Peyer's patch (tissue), 4 donors: ENCODE data around the gene TAF1B. TPM values are rescaled to one million over a fixed set of nuclear protein-coding genes. Genes with fewer than 3 reads are reported as not detected.

Experiments
- DNase-seq, 3 donors: peaks; one replicate each; pipeline ENCODE4 v3.0.0-alpha.2; 2017 to 2019
- H3K27ac ChIP-seq, 4 donors: fragments of 200-600 bp; sonication (generic); one replicate each; pipeline ENCODE4 v1.5.1; 2016 to 2019
- H3K27me3 ChIP-seq, 2 donors: fragments of 200-600 bp; sonication (generic); one replicate each; pipeline ENCODE4 v1.5.1; 2019
- H3K36me3 ChIP-seq, 3 donors: fragments of 200-600 bp; sonication (generic); one replicate each; pipeline ENCODE4 v1.5.1; 2016 to 2019
- H3K4me1 ChIP-seq, 4 donors: fragments of 200-600 bp; sonication (generic); one replicate each; pipeline ENCODE4 v1.5.1; 2016 to 2019
- H3K4me3 ChIP-seq, 4 donors: fragments of 200-600 bp; sonication (generic); 1 replicate in 3 of 4; 2 replicates in 1 of 4; pipeline ENCODE4 v1.5.1; 2016 to 2019; ENCODE audit warnings: mild to moderate bottlenecking in 1 of 4
- H3K9me3 ChIP-seq, 4 donors: fragments of 200-600 bp; sonication (generic); one replicate each; pipeline ENCODE4 v1.5.1; 2016 to 2019; ENCODE audit warnings: mild to moderate bottlenecking in 1 of 4
- POLR2A ChIP-seq, 2 donors: fragments of 450-650 bp; IDR thresholded peaks; one replicate each; pipeline ENCODE4 v1.5.1; 2017; ENCODE audit warnings: antibody characterized with exemption in 2 of 2, mild to moderate bottlenecking in 2 of 2, moderate library complexity in 2 of 2
- total RNA-seq, 4 donors: library from RNA; depleted of rRNA; stranded (reverse); fragments of >200 nt; gene quantifications; one replicate each; pipeline ENCODE4 v1.1.0, GENCODE V29; 2016
- TF ChIP-seq, protein P1 (sequence below), 6 experiments: fragments of 450-650 bp in 4 of 6; fragments of 200-600 bp in 2 of 6; sonication (generic) in 1 of 6; IDR thresholded peaks; one replicate each; pipeline ENCODE4 v1.5.1; 2017 to 2019; ENCODE audit warnings: antibody characterized with exemption in 6 of 6, mild to moderate bottlenecking in 3 of 6, moderate library complexity in 1 of 6

TAF1B gene
- total RNA-seq, 4 donors from 2014 or later, result 8.6 to 33.0 (median 12.5) TPM

DNA sequence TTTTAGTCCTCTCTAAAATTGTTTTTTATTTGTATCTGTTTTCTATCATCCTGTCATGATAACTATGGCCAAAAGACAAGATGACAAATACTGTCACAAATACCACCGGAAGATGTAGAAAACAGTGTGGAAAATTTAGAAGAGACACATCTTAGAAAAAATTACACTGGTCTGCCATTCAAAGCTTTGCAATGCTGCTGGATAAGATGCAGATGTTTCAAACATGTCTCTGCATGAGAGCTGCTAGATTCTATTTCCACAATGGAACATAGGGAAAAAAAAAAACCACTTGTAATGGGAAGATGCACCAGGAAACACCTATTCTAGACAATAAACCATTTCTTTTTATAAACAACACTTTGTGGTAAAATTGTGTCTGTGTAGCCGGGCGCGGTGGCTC is 5.8 kb upstream of the TAF1B start:
- TF ChIP-seq, protein P1, sequence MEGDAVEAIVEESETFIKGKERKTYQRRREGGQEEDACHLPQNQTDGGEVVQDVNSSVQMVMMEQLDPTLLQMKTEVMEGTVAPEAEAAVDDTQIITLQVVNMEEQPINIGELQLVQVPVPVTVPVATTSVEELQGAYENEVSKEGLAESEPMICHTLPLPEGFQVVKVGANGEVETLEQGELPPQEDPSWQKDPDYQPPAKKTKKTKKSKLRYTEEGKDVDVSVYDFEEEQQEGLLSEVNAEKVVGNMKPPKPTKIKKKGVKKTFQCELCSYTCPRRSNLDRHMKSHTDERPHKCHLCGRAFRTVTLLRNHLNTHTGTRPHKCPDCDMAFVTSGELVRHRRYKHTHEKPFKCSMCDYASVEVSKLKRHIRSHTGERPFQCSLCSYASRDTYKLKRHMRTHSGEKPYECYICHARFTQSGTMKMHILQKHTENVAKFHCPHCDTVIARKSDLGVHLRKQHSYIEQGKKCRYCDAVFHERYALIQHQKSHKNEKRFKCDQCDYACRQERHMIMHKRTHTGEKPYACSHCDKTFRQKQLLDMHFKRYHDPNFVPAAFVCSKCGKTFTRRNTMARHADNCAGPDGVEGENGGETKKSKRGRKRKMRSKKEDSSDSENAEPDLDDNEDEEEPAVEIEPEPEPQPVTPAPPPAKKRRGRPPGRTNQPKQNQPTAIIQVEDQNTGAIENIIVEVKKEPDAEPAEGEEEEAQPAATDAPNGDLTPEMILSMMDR (IDR thresholded peaks at IDR 0.05), result no peak
- TF ChIP-seq POLR2A (IDR thresholded peaks at IDR 0.05), result no peak
- no peaks in the 10 kb centered on the region for H3K9me3 ChIP-seq
- H3K4me3 ChIP-seq, result no peak overlapping the region
- DNase-seq, result no peak
- no peaks in the 10 kb centered on the region for H3K36me3 ChIP-seq
- no peaks in the 10 kb centered on the region for H3K27me3 ChIP-seq
- H3K4me1 ChIP-seq, result no peaks in the 10 kb centered on the region
- no peak overlapping the region for H3K27ac ChIP-seq

DNA sequence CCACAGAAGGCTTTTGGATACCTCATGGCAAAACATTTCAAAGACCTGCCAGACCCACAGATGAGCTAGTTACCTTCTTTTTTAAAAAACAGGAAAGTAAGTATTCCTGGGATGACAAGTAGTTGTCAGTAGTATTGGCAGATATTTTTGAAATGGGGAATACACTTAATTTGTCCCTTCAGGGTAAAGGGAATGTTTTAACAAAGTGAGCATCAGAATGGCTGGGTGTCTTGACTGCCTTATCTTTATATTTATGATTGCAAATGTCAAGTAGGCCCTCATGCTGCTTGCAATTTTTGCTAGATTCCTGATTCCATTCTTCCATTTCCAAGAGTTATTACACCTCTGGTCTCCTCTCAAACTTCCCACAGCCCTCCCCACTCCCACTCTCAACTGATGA is 4.9 kb upstream of the TAF1B start:
- Histone ChIP-seq H3K27ac (no peak overlapping the region), H3K4me3 (no peak overlapping the region), H3K36me3 (no peaks in the 10 kb centered on the region), H3K9me3 (no peaks in the 10 kb centered on the region), H3K4me1 (no peaks in the 10 kb centered on the region), H3K27me3 (no peaks in the 10 kb centered on the region)
- no peak for DNase-seq
- TF ChIP-seq, protein P1 (IDR thresholded peaks at IDR 0.05), result no peak
- no peak for TF ChIP-seq POLR2A (IDR thresholded peaks at IDR 0.05)

DNA sequence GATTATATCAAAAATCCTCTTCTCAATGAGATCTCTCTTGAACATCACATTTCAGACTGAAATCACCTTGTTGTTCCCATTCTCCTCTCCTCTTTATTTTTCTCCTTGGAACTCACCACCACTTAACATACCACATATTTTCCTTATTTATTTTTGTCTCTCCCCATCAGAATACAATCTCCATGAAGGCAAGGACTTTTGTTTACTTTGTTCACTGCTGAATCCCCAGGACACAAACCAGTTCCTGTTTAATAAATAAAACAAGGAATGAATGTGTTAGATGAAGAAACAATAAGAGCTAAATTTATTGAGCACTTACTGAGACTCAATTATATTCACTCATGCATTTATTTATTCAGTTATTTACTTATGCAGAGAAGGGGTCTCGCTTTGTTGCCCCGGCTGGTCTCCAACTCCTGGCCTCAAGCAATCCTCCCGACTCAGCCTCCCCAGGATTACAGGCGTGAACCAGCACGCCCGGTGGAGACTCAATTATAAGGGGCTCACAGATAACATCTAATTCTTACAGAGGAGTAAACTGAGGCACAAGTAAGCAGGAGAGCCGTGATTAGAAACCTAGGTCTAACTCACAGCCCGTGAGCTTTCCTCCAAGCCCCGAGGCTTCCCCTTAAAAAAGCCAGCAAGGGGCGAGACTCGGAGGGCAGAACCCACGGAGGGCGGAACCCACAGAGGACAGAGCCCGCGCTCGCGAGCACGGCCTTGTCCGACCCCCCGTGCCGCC is 616 bp upstream of the TAF1B start:
- TF ChIP-seq, protein P1 (IDR thresholded peaks at IDR 0.05), result no peak
- TF ChIP-seq POLR2A (IDR thresholded peaks at IDR 0.05), result no peak

DNA sequence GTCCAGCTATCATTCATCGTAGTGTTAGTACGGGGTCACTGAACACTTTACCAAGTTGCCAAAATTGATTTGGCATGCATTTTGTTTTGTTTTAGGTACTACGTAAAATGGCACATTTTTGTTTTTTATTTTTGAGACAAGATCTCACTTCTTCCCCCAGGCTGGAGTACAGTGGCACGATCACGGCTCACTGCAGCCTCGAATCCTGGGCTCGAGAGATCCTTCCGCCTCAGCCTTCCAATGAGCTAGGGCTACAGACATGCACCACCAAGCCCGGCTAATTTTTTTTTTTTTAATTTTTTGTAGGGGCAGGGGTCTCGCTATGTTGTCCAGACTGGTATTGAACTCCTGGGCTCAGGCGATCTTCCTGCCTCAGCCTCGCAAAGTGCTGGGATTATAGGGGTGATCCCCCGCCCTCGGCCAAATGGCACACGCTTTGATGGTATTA is 786 bp downstream of the TAF1B start:
- Histone ChIP-seq H3K36me3 (peaks cover 0 to 8% (median 0%) of the 10 kb centered on the region in 3 donors), H3K9me3 (no peaks in the 10 kb centered on the region), H3K27ac (peak overlapping the region; percentile 67 to 83 (median 82)), H3K27me3 (no peaks in the 10 kb centered on the region), H3K4me3 (peak overlapping the region; percentile 65 to 70 (median 66)), H3K4me1 (peaks cover 0 to 13% (median 8%) of the 10 kb centered on the region in 4 donors)
- TF ChIP-seq POLR2A (IDR thresholded peaks at IDR 0.05), result no peak
- TF ChIP-seq, protein P1 (IDR thresholded peaks at IDR 0.05), result peak in 1 of 6 experiments; percentile 3
- no peak for DNase-seq

More for the DNA sequence above, 616 bp upstream of the TAF1B start:
- H3K9me3 ChIP-seq, result no peaks in the 10 kb centered on the region
- H3K27ac ChIP-seq, result peak overlapping the region; percentile 67 to 83 (median 82)
- DNase-seq, result no peak
- H3K27me3 ChIP-seq, result no peaks in the 10 kb centered on the region
- H3K4me3 ChIP-seq, result peak overlapping the region; percentile 65 to 70 (median 66)
- peaks cover 0 to 13% (median 8%) of the 10 kb centered on the region in 4 donors for H3K4me1 ChIP-seq
- H3K36me3 ChIP-seq, result peaks cover 0 to 8% (median 0%) of the 10 kb centered on the region in 3 donors

DNA sequence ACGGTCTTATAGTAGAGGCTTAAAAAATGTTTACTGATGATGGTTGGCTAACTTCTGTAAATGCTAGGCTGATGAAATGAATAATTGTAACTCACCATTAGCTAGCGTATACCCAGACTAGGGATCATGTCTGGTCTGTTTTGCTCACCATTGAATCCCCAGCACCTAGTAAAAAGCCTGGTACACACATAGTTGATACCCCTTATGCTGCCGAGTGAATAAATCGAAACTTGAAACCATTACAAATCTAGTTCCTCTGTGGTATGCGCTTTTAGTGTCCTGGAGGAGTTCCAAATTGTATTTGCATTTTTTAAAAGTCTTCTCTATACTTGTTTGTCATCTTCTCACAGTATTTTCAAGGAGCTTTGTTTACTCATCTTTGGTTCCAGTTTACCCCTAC is 1.3 kb downstream of the TAF1B start:
- Histone ChIP-seq H3K9me3 (no peaks in the 10 kb centered on the region), H3K4me1 (peaks cover 0 to 13% (median 8%) of the 10 kb centered on the region in 4 donors), H3K27ac (peak overlapping the region in 1 of 4 donors; percentile 67), H3K36me3 (peaks cover 0 to 8% (median 0%) of the 10 kb centered on the region in 3 donors), H3K27me3 (no peaks in the 10 kb centered on the region), H3K4me3 (peak overlapping the region; percentile 65 to 70 (median 66))
- no peak for DNase-seq
- TF ChIP-seq, protein P1 (IDR thresholded peaks at IDR 0.05), result no peak
- TF ChIP-seq POLR2A (IDR thresholded peaks at IDR 0.05), result no peak
